ENCODE measurements around the gene ZNF70.

Gene ZNF70

GRCh38 chr22:23692598-23693291, 58.2 kb downstream of the ZNF70 start:
- no peak for DNase-seq

DNA sequence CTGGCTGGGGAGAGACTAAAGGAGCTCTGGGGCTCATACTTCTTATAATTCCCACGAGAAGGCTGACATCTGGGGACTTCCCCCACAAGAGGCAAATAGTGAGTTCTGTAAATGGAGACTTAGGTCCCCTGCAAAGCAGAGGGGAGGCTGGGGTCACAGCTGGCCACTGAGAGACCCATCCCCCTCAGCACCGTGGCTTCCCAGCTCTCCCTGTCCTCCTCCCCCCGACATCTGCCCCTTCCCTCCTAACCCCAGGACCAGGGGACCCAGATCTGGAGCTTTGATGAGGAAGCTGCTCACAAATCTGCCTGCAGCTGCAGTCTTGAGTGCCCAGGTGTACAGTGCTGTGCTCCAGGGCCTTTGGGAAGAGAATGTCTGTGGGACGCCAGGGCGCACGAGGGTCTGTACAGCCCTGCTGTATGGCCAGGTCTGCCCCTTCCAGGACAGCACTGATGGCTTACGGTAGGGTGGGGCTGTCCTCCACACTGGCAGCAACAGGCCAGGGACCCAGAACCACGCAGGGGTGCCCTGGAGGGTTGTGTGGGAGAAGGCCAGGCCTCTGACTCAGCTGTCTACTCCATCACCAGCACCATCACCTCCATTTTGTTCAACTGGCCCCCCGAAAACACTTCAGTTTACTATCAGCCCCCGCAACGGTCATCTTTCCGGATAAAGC, 59.0 kb downstream of the ZNF70 start:
- no peak for DNase-seq

DNA sequence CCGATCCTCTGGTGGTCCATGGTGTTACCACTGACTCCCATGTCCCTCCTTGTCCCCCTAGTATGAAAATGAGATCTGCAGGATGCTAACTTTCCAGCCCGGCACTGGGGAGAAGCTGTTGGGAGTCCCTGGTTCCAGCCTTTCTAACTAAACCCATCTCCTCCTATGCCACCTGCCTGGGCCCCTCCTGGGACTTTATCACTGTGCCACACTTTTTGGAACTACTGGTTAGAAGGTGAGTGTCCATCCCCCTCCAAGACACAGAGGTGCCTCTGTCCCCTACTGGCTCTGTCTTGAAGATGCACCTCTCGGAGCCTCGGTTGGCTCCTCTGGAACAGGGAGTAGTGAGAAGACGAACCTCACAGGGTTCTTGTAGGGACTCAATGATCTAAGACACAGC, 60.2 kb downstream of the ZNF70 start, which contains the start of gene RGL4:
TSS of gene RGL4 (plus strand) at position 301 of the 400 bp plus-strand sequence. CDS start 1,018 bp downstream, outside the sequence.
- no peak for DNase-seq

- DNase-seq: no peak
Observed at GRCh38 chr22:23689414-23689813, 61.5 kb downstream of the ZNF70 start.
